SK-N-MC (cell line): ENCODE measurements around the gene AK2.

Experiments used
- EZH2 ChIP-seq: fragments of 200-600 bp; sonication (generic); IDR thresholded peaks from one replicate; pipeline ENCODE4 v1.6.1; 2017; ENCODE audit warnings: antibody characterized with exemption
- FOXP2 ChIP-seq: optimal IDR thresholded peaks from 2 replicates; pipeline ENCODE3; 2011; ENCODE audit warnings: mild to moderate bottlenecking, moderate library complexity; ENCODE audit not compliant: insufficient read depth; ENCODE audit errors: extremely low read length, control extremely low read depth

DNA sequence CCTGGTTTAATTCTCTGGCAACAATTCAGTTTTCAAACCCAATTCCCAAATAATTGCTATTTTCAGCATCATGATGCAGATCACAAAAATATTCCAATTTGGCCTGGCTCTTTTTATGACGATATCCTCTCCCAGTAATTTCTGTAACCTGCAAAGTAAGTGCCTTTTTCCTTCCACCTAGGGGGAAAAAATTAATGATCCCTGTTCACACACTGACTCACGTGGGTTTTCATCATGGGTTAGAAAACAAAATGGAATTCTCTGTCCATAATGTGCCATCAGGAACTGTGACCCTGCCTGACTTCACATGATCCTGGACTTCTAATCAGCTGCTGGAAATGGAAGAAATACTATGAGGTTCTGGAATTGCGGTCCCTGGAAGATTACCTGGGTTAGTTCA is 24.5 kb downstream of the AK2 start:
- TF ChIP-seq EZH2 (no peak), FOXP2 (no peak)
